K562 (cell line): Measurements from ENCODE around the gene SRGAP2C. TPM values are rescaled to one million over a fixed set of nuclear protein-coding genes. Genes with fewer than 3 reads are reported as not detected.
"Not testable (repeated sequence)": the region's sequence is repeated elsewhere in the genome, so short reads cannot be mapped to it uniquely, and the experiment has no call there.

Experiments used
- ATAC-seq: fragments of 200-7000 bp; cut with Tn5 transposase; 3 replicates; pipeline ENCODE4 v1.9.1; 2020; ENCODE audit warnings: moderate library complexity
- BruUV-seq: library from RNA; stranded (reverse); fragments of 400-500 nt; replicated peaks from 2 replicates; lab custom pipeline; 2021; lab: Mats Ljungman, UMichigan
- CTCF ChIA-PET: fragments of 300-600 bp; formaldehyde crosslinking; extraction: SDS; loops from one replicate; lab custom pipeline; 2021; ENCODE audit warnings: low intra/inter-chr PET ratio; lab: Yijun Ruan, JAX
- POLR2A ChIA-PET: fragments of 300-600, 350-650 bp; sonication (Branson Sonifier 250); formaldehyde crosslinking; extraction: SDS; loops from one replicate; lab custom pipeline; 2021; ENCODE audit warnings: antibody characterized with exemption, inconsistent platforms; lab: Yijun Ruan, JAX
- DNase-seq, 4 experiments: peaks; one replicate each; pipeline versions ENCODE4 v3.0.0 to v3.0.0-alpha.2; 2011 to 2018; ENCODE audit warnings: low spot score in 3 of 4, mixed read lengths in 3 of 4; ENCODE audit errors: extremely low read depth in 1 of 4
- FAIRE-seq: peaks from 2 replicates; lab custom pipeline; 2011; peaks lifted over from hg19 to GRCh38; lab: Jason Lieb, UNC
- H2AFZ ChIP-seq: 2 replicates; pipeline ENCODE4 v1.6.0; 2011; ENCODE audit warnings: low read depth, low read length, control low read depth, inconsistent platforms
- H3K27ac ChIP-seq: fragments of 200-600 bp; 3 replicates; pipeline ENCODE4 v1.8.0; 2011; ENCODE audit warnings: low read depth, mild to moderate bottlenecking, control low read depth, inconsistent platforms, low read length, moderate library complexity, mixed read lengths; ENCODE audit errors: extremely low read depth
- H3K27me3 ChIP-seq, 2 experiments: fragments of 300-600 bp in 1 of 2; 2 replicates in 1 of 2; 3 replicates in 1 of 2; pipeline versions ENCODE4 v1.6.0 to v1.8.0; 2011; ENCODE audit warnings: inconsistent platforms in 2 of 2, low read length in 2 of 2, mild to moderate bottlenecking in 1 of 2, mixed read lengths in 1 of 2, moderate library complexity in 1 of 2; ENCODE audit not compliant: control insufficient read depth in 2 of 2, insufficient read depth in 2 of 2
- H3K36me3 ChIP-seq: fragments of 300-600 bp; 3 replicates; pipeline ENCODE4 v1.8.0; 2011; ENCODE audit warnings: mild to moderate bottlenecking, low read length, inconsistent platforms; ENCODE audit not compliant: control insufficient read depth, insufficient read depth
- H3K4me1 ChIP-seq, 2 experiments: fragments of 200-600 bp in 1 of 2; replicated peaks in 1 of 2; 2 replicates in 1 of 2; 3 replicates in 1 of 2; pipeline versions ENCODE4 v1.5.1 to v1.8.0; 2011; ENCODE audit warnings: inconsistent platforms in 2 of 2, low read length in 2 of 2, mild to moderate bottlenecking in 1 of 2, mixed read lengths in 1 of 2, moderate library complexity in 1 of 2; ENCODE audit not compliant: control insufficient read depth in 2 of 2, insufficient read depth in 2 of 2
- H3K4me2 ChIP-seq: 2 replicates; pipeline ENCODE4 v1.6.1; 2011; ENCODE audit warnings: low read length, control low read depth, inconsistent platforms, mixed read lengths; ENCODE audit not compliant: insufficient read depth
- H3K4me3 ChIP-seq: fragments of 200-600 bp; sonication (generic), shearing (Covaris generic); 2 replicates; pipeline ENCODE4 v1.5.1; 2016; ENCODE audit warnings: control low read depth, inconsistent platforms
- H3K79me2 ChIP-seq: fragments of 200-600 bp; 3 replicates; pipeline ENCODE4 v1.8.0; 2011; ENCODE audit warnings: low read length, inconsistent platforms; ENCODE audit not compliant: control insufficient read depth, insufficient read depth
- H3K9ac ChIP-seq, 2 experiments: 2 replicates each; pipeline versions ENCODE4 v1.6.0 to v1.6.1; 2011; ENCODE audit warnings: low read depth in 2 of 2, low read length in 2 of 2, control low read depth in 1 of 2, inconsistent platforms in 1 of 2, mild to moderate bottlenecking in 1 of 2, mixed read lengths in 1 of 2; ENCODE audit not compliant: insufficient read depth in 1 of 2
- H3K9me1 ChIP-seq: one replicate; pipeline ENCODE4 v1.6.0; 2011; ENCODE audit warnings: inconsistent platforms, mild to moderate bottlenecking, low read length, moderate library complexity; ENCODE audit not compliant: control insufficient read depth, insufficient read depth
- H3K9me3 ChIP-seq: replicated peaks from 2 replicates; pipeline ENCODE4 v1.5.1; 2011; ENCODE audit warnings: low read depth, low read length, inconsistent platforms; ENCODE audit not compliant: control insufficient read depth, insufficient read depth
- H4K20me1 ChIP-seq: replicated peaks from 2 replicates; pipeline ENCODE4 v1.6.1; 2011; ENCODE audit warnings: low read length, inconsistent platforms, mixed read lengths; ENCODE audit not compliant: control insufficient read depth, insufficient read depth
- WGBS: fragments of 100-300 bp; shearing (Covaris generic); methylation state at CpG from one replicate; pipeline ENCODE4 v1.1.6; 2016; ENCODE audit warnings: low coverage, mixed read lengths; ENCODE audit not compliant: insufficient coverage; ENCODE audit errors: missing lambda C conversion rate; 5-methylcytosine and 5-hydroxymethylcytosine counted together
- in situ Hi-C: fragments of 300-500 bp; cut with MboI; formaldehyde crosslinking; loops from 4 replicates; pipeline ENCODE4 v1.15.0; 2018; ENCODE audit warnings: inconsistent platforms, mixed read lengths
- intact Hi-C: fragments of 100-400 bp; cut with micrococcal nuclease; formaldehyde crosslinking; loops from 2 replicates; pipeline ENCODE4 v1.14.2; 2022
- polyA plus RNA-seq, 8 experiments: library from polyadenylated mRNA; depleted of rRNA in 4 of 8; stranded (reverse) in 5 of 8; unstranded in 3 of 8; fragments of >200 nt; fragmentation: Nextera tagmentation in 2 of 8; fragmentation: Illumina TruSeq in 1 of 8; extraction: Ambion mirVana in 2 of 8; extraction: Trizol in 1 of 8; gene quantifications; 2 replicates each; pipeline versions ENCODE4 v1.2.1 to v1.2.3, GENCODE V29; 2011 to 2014; ENCODE audit warnings: inconsistent platforms in 1 of 8, missing spikeins in 1 of 8
- total RNA-seq, 7 experiments: library from RNA; depleted of rRNA in 6 of 7; stranded (reverse); fragments of >200 nt in 6 of 7; fragmentation: Illumina TruSeq in 2 of 7; extraction: Trizol in 2 of 7; gene quantifications; 2 replicates each; pipeline versions ENCODE4 v1.2.1 to v1.2.3, GENCODE V29; 2011 to 2021; ENCODE audit warnings: low replicate concordance in 1 of 7

SRGAP2C gene
- total and polyA plus RNA-seq, 9 of the 15 experiments (the other 6 are each of a cell fraction or from before 2014, with no cell fraction given): 5.0 to 21.1 (median 7.7) TPM

DNA sequence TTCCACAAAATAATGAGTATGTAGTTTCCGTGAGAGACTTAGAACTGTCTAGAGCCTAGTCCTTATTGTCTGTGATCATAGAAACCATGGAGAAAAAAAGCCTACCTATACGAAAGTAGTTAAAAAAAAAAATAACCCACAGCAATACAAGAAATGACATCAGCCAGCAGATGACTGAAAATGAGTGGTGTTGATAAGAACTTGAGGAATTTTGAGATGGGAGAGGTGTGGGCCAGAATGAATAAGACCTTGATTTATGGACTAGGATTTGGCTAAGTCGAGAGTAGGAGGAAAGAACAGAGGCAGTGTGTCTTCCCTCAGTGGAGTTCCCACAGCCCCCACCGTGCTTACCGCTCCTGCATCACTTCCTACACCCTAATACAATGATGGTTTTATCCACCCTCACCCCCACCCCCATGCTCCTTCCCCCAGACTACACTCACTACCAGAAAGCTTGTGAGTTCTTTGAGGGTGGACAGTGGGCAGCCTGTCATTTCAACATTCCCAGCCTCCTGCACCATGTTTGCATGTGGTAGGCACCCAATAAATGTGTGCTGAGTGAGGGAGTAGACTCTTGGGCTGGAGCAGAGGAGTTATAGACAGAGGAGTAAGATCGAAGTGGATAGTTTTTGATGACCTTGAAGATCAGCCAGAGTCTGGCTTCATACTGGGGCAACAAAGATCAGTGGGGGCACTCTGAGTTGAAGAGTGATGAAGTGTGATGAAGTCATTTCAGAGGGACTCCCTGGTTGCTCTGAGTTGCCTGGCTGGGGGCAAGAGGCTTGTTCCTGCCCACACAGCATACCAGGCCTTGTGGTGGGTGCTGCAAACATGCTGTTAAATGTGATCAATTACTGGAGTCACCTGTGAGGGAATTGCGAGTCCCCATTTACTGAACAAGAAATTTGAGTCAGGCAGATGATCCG, 21.3 kb downstream of the SRGAP2C start:
- H4K20me1 ChIP-seq, H3K79me2 ChIP-seq, H2AFZ ChIP-seq, H3K36me3 ChIP-seq, POLR2A ChIA-PET, BruUV-seq, H3K9me3 ChIP-seq, H3K9ac ChIP-seq, H3K9me1 ChIP-seq, FAIRE-seq, H3K27me3 ChIP-seq, H3K27ac ChIP-seq, H3K4me1 ChIP-seq, in situ Hi-C loops, H3K4me3 ChIP-seq, H3K4me2 ChIP-seq, intact Hi-C loops, CTCF ChIA-PET: not testable (repeated sequence)
- WGBS: 46% methylated on average over 1 of the region's 8 CpGs
- DNase-seq: peak in 1 of 4 experiments; percentile 0
- ATAC-seq: peak; percentile 60

GRCh38 chr1:121207328-121207727, 22.6 kb downstream of the SRGAP2C start:
- intact Hi-C loops, FAIRE-seq: not testable (repeated sequence)

DNA sequence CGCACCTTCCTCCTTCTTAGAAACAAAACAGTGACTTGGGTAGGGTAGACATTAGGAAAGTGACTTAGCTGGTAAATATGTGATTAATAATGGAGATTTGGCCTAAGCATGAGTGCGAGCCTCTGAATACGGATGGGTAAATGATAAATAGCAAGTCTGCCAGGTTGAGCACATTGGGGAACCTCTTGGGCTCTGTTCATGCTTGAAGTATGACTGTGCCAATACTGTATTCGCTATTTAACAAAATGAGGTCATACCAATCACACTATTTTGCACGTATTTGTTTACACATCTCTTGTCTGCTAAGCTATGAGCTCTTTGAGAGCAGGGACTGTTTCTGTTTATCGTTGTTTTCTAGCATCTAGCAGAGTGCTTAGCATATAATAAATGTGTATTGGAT, 23.6 kb downstream of the SRGAP2C start:
- peak in 1 of 4 experiments; percentile 0 for DNase-seq
- H3K79me2 ChIP-seq, ATAC-seq, POLR2A ChIA-PET, H3K9me1 ChIP-seq, H3K27ac ChIP-seq, H3K9me3 ChIP-seq, H3K4me3 ChIP-seq, H3K27me3 ChIP-seq, intact Hi-C loops, H3K9ac ChIP-seq, H3K4me2 ChIP-seq, BruUV-seq, FAIRE-seq, in situ Hi-C loops, H2AFZ ChIP-seq, H4K20me1 ChIP-seq, H3K36me3 ChIP-seq, H3K4me1 ChIP-seq, CTCF ChIA-PET: not testable (repeated sequence)
- WGBS: 69% methylated on average over 3 of the region's 6 CpGs

More at GRCh38 chr1:121207328-121207727, 22.6 kb downstream of the SRGAP2C start:
- BruUV-seq, DNase-seq, POLR2A ChIA-PET, H3K27ac ChIP-seq, H3K9me3 ChIP-seq, H3K4me2 ChIP-seq, H3K36me3 ChIP-seq, CTCF ChIA-PET, H4K20me1 ChIP-seq, H3K9me1 ChIP-seq, H3K27me3 ChIP-seq, H3K4me3 ChIP-seq, H3K79me2 ChIP-seq, in situ Hi-C loops, H3K9ac ChIP-seq, H3K4me1 ChIP-seq, H2AFZ ChIP-seq: not testable (repeated sequence)
- WGBS: no CpG with 5 or more reads among the region's 2 CpGs
- ATAC-seq: peak; percentile 48
